ENCODE measurements around the gene BAHCC1. TPM values are rescaled to one million over a fixed set of nuclear protein-coding genes. Genes with fewer than 3 reads are reported as not detected.

The BAHCC1 gene
- total and polyA plus RNA-seq, 10 of the 15 experiments (the other 5 are each of a cell fraction or from before 2014, with no cell fraction given), result 0.03 to 0.14 (median 0.11) TPM; not detected in 6

DNA sequence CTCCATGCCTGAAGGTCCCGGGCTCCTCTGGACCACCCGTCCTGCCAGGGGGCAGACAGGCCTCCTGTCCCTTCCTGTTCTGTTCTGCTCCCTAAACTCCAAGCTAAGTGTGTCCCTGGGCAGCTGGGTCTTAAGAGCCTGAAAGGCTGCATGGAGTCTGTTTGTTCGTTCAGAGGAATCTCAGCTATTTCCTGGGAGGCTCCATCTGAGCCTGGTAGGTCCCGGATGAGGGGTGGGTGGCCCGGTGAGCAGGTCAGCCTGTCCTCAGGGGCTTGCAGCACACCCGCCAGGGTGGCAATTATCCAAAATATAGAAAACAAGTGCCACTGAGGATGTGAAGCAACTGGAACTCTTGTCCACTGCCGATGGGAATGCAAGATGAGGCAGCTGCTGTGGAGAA lies 104.8 kb downstream of the BAHCC1 start:
- CTCF ChIA-PET, result interaction anchor here (1.3 kb wide), 1 partner anchor 101 kb away, joined by 3 read pairs; no protein-coding TSS in a partner anchor
- intact Hi-C loops (cut with micrococcal nuclease; ENCODE audit: unreplicated experiment) (no loop called here), in situ Hi-C loops (cut with MboI) (no loop called here)
- ATAC-seq (no peak), FAIRE-seq (no peak), DNase-seq (ENCODE audit: low read depth, low spot score) (no peak)
- SMC1A ChIA-PET (ENCODE audit: uncharacterized antibody, unreplicated experiment), result no interaction called here
- BruUV-seq (replicated peaks), result no TSS peak
- no peak overlapping the region for H2AFZ ChIP-seq (ENCODE audit: control insufficient read depth, low read depth, low read length)
- no peak overlapping the region for H3K4me3 ChIP-seq
- no peaks in the 10 kb centered on the region for H4K20me1 ChIP-seq (ENCODE audit: control insufficient read depth, insufficient read depth)
- POLR2A ChIA-PET, result no interaction called here
- H3K9me3 ChIP-seq (replicated peaks; ENCODE audit: control insufficient read depth, insufficient read depth, low read length), result no peaks in the 10 kb centered on the region; the same call in 2 of the 3 replicates
- no peak for TF ChIP-seq MYC (IDR thresholded peaks at IDR 0.05; ENCODE audit: insufficient read depth, insufficient read length, insufficient replicate concordance, low read length, severe bottlenecking)
- TF ChIP-seq HCFC1 (IDR thresholded peaks at IDR 0.05; ENCODE audit: low read length), result no peak
- no peak for TF ChIP-seq EZH2 (IDR thresholded peaks at IDR 0.05; ENCODE audit: borderline replicate concordance, control insufficient read depth, low read depth, low read length)
- TF ChIP-seq YBX1 (IDR thresholded peaks at IDR 0.05), result no peak
- TF ChIP-seq RB1 (IDR thresholded peaks at IDR 0.05; ENCODE audit: borderline replicate concordance), result no peak
- no peak for TF ChIP-seq SPI1 (IDR thresholded peaks at IDR 0.05; ENCODE audit: borderline replicate concordance, insufficient read depth, low read depth, low read length)
- TF ChIP-seq ZBED1 (IDR thresholded peaks at IDR 0.05; ENCODE audit: borderline replicate concordance), result no peak
- TF ChIP-seq ATF3 (IDR thresholded peaks at IDR 0.05; ENCODE audit: borderline replicate concordance, extremely low read depth, low read depth, low read length), result no peak
- no peak for TF ChIP-seq SIX5 (IDR thresholded peaks at IDR 0.05; ENCODE audit: low read depth, low read length, severe bottlenecking)
- no peak for TF ChIP-seq NFYA (IDR thresholded peaks at IDR 0.05; ENCODE audit: borderline replicate concordance, low read depth, low read length)
- no peak for TF ChIP-seq NRF1 (conservative IDR thresholded peaks at IDR 0.05; ENCODE audit: low read depth, low read length)
- no peak for TF ChIP-seq MXI1 (IDR thresholded peaks at IDR 0.05; ENCODE audit: low read depth, low read length)
- TF ChIP-seq NBN (IDR thresholded peaks at IDR 0.05), result no peak
- H3K79me2 ChIP-seq (ENCODE audit: control insufficient read depth, insufficient read depth, low read length), result no peaks in the 10 kb centered on the region
- H3K4me1 ChIP-seq (ENCODE audit: control insufficient read depth, insufficient read depth, low read length), result no peaks in the 10 kb centered on the region
- RAD21 ChIA-PET (ENCODE audit: unreplicated experiment), result interaction anchor here (1.1 to 1.5 kb wide), 2 partner anchors 11 to 208 kb away, joined by 3 to 4 read pairs; no protein-coding TSS in a partner anchor
- no peak overlapping the region for H3K4me2 ChIP-seq (ENCODE audit: control insufficient read depth, insufficient read depth)
- no peak overlapping the region for H3K27ac ChIP-seq (ENCODE audit: control insufficient read depth, insufficient read depth)
- H3K36me3 ChIP-seq (ENCODE audit: control insufficient read depth in 2 of 2, insufficient read depth in 2 of 2, low read length in 1 of 2), result no peaks in the 10 kb centered on the region
- no peak overlapping the region for H3K9ac ChIP-seq (ENCODE audit: control insufficient read depth, insufficient read depth, low read length)
- 43% methylated on average over 7 of the region's 7 CpGs for WGBS (ENCODE audit: insufficient coverage, insufficient replicate concordance, low lambda C conversion rate, missing lambda C conversion rate)
- no peaks in the 10 kb centered on the region for H3K27me3 ChIP-seq (replicated peaks in 1 of 2; ENCODE audit: control insufficient read depth in 2 of 2, insufficient read depth in 2 of 2, low read length in 1 of 2)
